Suprapubic skin (tissue), 3 donors: ENCODE data around the gene ZNF436.

ENCODE experiments used
- EP300 ChIP-seq: sonication (generic); formaldehyde crosslinking; IDR thresholded peaks from one replicate; pipeline ENCODE4 v1.6.1; 2017; ENCODE audit warnings: antibody characterized with exemption
- POLR2A ChIP-seq, 2 donors: fragments of 450-650 bp; IDR thresholded peaks; one replicate each; pipeline ENCODE4 v1.6.1; 2017; ENCODE audit warnings: antibody characterized with exemption in 2 of 2, mild to moderate bottlenecking in 2 of 2, moderate library complexity in 2 of 2
- TF ChIP-seq, protein P1 (sequence below), 2 donors: fragments of 200-600 bp in 1 of 2; fragments of 450-650 bp in 1 of 2; sonication (generic) in 1 of 2; IDR thresholded peaks; one replicate each; pipeline ENCODE4 v1.5.1; 2016 to 2019; ENCODE audit warnings: antibody characterized with exemption in 2 of 2, mild to moderate bottlenecking in 1 of 2, moderate library complexity in 1 of 2

DNA sequence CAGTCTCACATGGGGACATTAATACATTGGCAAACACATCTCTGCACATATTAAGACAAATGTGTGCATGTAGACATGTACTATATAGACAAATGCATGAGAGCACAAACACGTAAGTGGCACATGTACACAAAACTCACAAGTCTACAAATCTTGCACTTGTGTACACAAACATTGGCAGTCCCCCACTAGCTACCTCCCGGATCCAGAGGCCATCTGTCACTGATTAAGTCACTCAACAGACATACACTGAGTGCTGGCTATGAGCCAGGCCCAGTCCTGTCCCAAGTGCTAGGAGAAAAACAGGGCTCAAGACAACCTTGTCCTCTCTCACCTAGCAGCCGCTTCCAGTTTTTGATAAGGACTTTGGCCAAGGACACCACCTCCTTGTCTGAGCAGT lies 47.9 kb upstream of the ZNF436 start:
- TF ChIP-seq, protein P1, sequence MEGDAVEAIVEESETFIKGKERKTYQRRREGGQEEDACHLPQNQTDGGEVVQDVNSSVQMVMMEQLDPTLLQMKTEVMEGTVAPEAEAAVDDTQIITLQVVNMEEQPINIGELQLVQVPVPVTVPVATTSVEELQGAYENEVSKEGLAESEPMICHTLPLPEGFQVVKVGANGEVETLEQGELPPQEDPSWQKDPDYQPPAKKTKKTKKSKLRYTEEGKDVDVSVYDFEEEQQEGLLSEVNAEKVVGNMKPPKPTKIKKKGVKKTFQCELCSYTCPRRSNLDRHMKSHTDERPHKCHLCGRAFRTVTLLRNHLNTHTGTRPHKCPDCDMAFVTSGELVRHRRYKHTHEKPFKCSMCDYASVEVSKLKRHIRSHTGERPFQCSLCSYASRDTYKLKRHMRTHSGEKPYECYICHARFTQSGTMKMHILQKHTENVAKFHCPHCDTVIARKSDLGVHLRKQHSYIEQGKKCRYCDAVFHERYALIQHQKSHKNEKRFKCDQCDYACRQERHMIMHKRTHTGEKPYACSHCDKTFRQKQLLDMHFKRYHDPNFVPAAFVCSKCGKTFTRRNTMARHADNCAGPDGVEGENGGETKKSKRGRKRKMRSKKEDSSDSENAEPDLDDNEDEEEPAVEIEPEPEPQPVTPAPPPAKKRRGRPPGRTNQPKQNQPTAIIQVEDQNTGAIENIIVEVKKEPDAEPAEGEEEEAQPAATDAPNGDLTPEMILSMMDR (IDR thresholded peaks at IDR 0.05): no peak
- TF ChIP-seq EP300 (no peak), POLR2A (IDR thresholded peaks at IDR 0.05) (no peak)
